ENCODE results near the gene ROM1.

The ROM1 gene

DNA sequence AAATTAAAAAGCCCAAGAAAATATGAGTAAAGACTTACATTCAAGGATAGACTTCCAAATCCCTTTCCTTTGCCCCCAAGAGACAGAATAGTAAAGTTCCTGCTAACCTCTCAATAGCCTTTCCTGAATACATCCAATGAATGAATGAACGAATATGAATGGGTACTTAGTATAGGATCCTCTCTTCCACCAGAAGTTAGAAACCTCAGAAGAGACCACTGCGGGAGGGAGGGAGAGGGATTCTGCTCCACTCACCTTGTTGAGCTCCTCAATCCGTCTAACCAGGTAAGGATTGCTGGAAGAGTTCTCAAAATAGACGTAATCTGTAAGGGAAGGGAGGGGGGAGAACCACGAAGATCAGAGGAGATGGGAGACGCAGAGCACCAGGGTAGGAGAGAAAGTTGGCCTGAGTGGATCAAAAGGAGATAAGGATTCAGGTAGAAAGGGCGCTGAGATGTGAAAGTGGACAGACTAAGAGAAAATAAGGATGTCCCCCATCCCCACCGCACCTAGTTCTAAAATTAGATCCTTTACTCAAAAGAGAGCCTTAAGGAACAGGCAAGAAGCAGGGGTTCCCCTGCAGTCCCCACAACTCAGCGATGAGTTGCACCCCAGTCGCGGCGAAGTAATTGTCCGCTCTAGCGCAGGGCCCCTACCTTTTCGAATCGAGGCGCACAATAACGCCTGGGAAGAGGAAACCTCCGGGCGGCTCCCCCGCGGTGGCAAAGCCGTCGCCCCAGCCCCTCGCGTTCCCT is 12.5 kb upstream of the ROM1 start:
- Histone ChIP-seq H3K27me3 (ENCODE audit: control insufficient read depth, insufficient read depth, low read length, poor library complexity, severe bottlenecking) (peaks cover 18% of the 10 kb centered on the region), H3K36me3 (ENCODE audit: control insufficient read depth, insufficient read depth, low read length) (peaks cover 25% of the 10 kb centered on the region), H3K4me1 (ENCODE audit: control insufficient read depth, insufficient read depth, low read length) (peaks cover 30% of the 10 kb centered on the region), H3K27ac (ENCODE audit: insufficient read depth, low read depth, low read length, poor library complexity, severe bottlenecking) (peak overlapping the region; percentile 84), H3K9me3 (ENCODE audit: control insufficient read depth, low read length) (no peaks in the 10 kb centered on the region), H3K4me3 (ENCODE audit: insufficient read depth, low read depth, low read length) (peak overlapping the region; percentile 98)
- 1 to 3% methylated on average over 26 of the region's 26 CpGs for WGBS, 2 experiments

DNA sequence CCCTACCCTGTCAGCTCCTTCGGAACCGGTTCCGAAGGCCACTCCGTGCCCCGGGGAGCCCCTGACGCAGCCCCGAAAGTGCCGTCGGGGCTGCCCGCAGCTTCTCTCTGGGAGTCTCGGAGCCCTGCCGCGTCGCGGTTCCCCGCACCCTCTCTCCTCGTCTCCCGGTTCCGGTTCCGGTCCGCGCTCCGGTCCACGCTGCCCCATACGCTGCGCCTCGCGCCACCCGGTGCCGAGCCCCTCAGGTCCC is 12.0 kb upstream of the ROM1 start:
- H3K27me3 ChIP-seq (ENCODE audit: control insufficient read depth, insufficient read depth, low read length, poor library complexity, severe bottlenecking) = peaks cover 18% of the 10 kb centered on the region
- H3K9me3 ChIP-seq (ENCODE audit: control insufficient read depth, low read length) = no peaks in the 10 kb centered on the region
- H3K36me3 ChIP-seq (ENCODE audit: control insufficient read depth, insufficient read depth, low read length) = peaks cover 20% of the 10 kb centered on the region
- peaks cover 30% of the 10 kb centered on the region for H3K4me1 ChIP-seq (ENCODE audit: control insufficient read depth, insufficient read depth, low read length)
- peak overlapping the region; percentile 98 for H3K4me3 ChIP-seq (ENCODE audit: insufficient read depth, low read depth, low read length)
- H3K27ac ChIP-seq (ENCODE audit: insufficient read depth, low read depth, low read length, poor library complexity, severe bottlenecking) = peak overlapping the region; percentile 84
- 0% methylated on average over 30 of the region's 30 CpGs for WGBS, 2 experiments

- Histone ChIP-seq H3K4me1 (ENCODE audit: control insufficient read depth, insufficient read depth, low read length) (peaks cover 30% of the 10 kb centered on the region), H3K9me3 (ENCODE audit: control insufficient read depth, low read length) (no peaks in the 10 kb centered on the region), H3K4me3 (ENCODE audit: insufficient read depth, low read depth, low read length) (peak within 1 kb of the TSS; percentile 98), H3K27me3 (ENCODE audit: control insufficient read depth, insufficient read depth, low read length, poor library complexity, severe bottlenecking) (peaks cover 18% of the 10 kb centered on the region), H3K27ac (ENCODE audit: insufficient read depth, low read depth, low read length, poor library complexity, severe bottlenecking) (peak within 1 kb of the TSS; percentile 84), H3K36me3 (ENCODE audit: control insufficient read depth, insufficient read depth, low read length) (peaks cover 15% of the 10 kb centered on the region)
- 0% methylated on average over 83 of the region's 83 CpGs for WGBS, 2 experiments
Observed at GRCh38 chr11:62601372-62602140, 11.5 kb upstream of the ROM1 start, which contains the start of gene MTA2. Gene MTA2, minus strand, starts transcription at chr11:62601865. Its CDS starts 415 bp downstream, at chr11:62601450.

GRCh38 chr11:62602141-62603071 is 10.7 kb upstream of the ROM1 start:
- H3K27me3 ChIP-seq (ENCODE audit: control insufficient read depth, insufficient read depth, low read length, poor library complexity, severe bottlenecking) = peaks cover 18% of the 10 kb centered on the region
- H3K9me3 ChIP-seq (ENCODE audit: control insufficient read depth, low read length) = no peaks in the 10 kb centered on the region
- peaks cover 13% of the 10 kb centered on the region for H3K36me3 ChIP-seq (ENCODE audit: control insufficient read depth, insufficient read depth, low read length)
- whole genome bisulfite sequencing, 2 experiments = 3% methylated on average over 96 of the region's 96 CpGs
- H3K27ac ChIP-seq (ENCODE audit: insufficient read depth, low read depth, low read length, poor library complexity, severe bottlenecking) = peak overlapping the region; percentile 78
- H3K4me1 ChIP-seq (ENCODE audit: control insufficient read depth, insufficient read depth, low read length) = peaks cover 30% of the 10 kb centered on the region
- peak overlapping the region; percentile 98 for H3K4me3 ChIP-seq (ENCODE audit: insufficient read depth, low read depth, low read length)

GRCh38 chr11:62603072-62603408 is 10.0 kb upstream of the ROM1 start:
- H3K27ac ChIP-seq (ENCODE audit: insufficient read depth, low read depth, low read length, poor library complexity, severe bottlenecking) = no peak overlapping the region
- peak overlapping the region; percentile 98 for H3K4me3 ChIP-seq (ENCODE audit: insufficient read depth, low read depth, low read length)
- H3K27me3 ChIP-seq (ENCODE audit: control insufficient read depth, insufficient read depth, low read length, poor library complexity, severe bottlenecking) = peaks cover 18% of the 10 kb centered on the region
- H3K9me3 ChIP-seq (ENCODE audit: control insufficient read depth, low read length) = no peaks in the 10 kb centered on the region
- H3K36me3 ChIP-seq (ENCODE audit: control insufficient read depth, insufficient read depth, low read length) = peaks cover 8% of the 10 kb centered on the region
- H3K4me1 ChIP-seq (ENCODE audit: control insufficient read depth, insufficient read depth, low read length) = peaks cover 30% of the 10 kb centered on the region
- WGBS, 2 experiments = 53 to 56% methylated on average over 13 of the region's 13 CpGs

DNA sequence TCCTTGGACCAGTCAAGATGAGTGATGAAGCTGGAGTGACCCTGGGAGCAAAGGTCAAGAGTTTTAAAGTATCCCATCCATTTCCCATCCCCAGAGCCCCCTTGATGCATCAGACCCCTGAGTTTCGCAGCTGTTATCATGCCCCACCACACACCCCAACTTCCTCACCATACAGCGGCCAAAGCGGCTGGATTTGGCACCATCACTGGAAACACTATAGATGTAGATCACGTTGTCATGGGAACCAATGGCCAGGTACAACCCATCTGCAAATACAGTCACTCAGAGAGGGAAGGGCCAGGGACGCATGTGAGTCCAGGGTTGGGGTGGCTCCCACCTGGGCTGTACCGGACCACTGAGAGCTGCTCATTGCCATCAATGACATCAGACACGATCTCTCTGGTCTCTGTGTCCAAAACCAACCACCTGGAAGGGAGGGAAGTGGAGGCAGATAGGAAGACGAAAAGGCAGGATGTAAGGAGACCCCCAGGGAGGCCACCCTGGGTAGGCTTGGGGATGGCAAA is 9.2 kb upstream of the ROM1 start:
- peaks cover 30% of the 10 kb centered on the region for H3K4me1 ChIP-seq (ENCODE audit: control insufficient read depth, insufficient read depth, low read length)
- no peaks in the 10 kb centered on the region for H3K9me3 ChIP-seq (ENCODE audit: control insufficient read depth, low read length)
- 93 to 96% methylated on average over 8 of the region's 8 CpGs for WGBS, 2 experiments
- no peak overlapping the region for H3K27ac ChIP-seq (ENCODE audit: insufficient read depth, low read depth, low read length, poor library complexity, severe bottlenecking)
- H3K27me3 ChIP-seq (ENCODE audit: control insufficient read depth, insufficient read depth, low read length, poor library complexity, severe bottlenecking) = peaks cover 18% of the 10 kb centered on the region
- H3K4me3 ChIP-seq (ENCODE audit: insufficient read depth, low read depth, low read length) = no peak overlapping the region
- peaks cover under 1% of the 10 kb centered on the region for H3K36me3 ChIP-seq (ENCODE audit: control insufficient read depth, insufficient read depth, low read length)

- H3K36me3 ChIP-seq (ENCODE audit: control insufficient read depth, insufficient read depth, low read length) = no peaks in the 10 kb centered on the region
- H3K27me3 ChIP-seq (ENCODE audit: control insufficient read depth, insufficient read depth, low read length, poor library complexity, severe bottlenecking) = peaks cover 18% of the 10 kb centered on the region
- 53 to 54% methylated on average over 13 of the region's 13 CpGs for WGBS, 2 experiments
- H3K9me3 ChIP-seq (ENCODE audit: control insufficient read depth, low read length) = no peaks in the 10 kb centered on the region
- peaks cover 24% of the 10 kb centered on the region for H3K4me1 ChIP-seq (ENCODE audit: control insufficient read depth, insufficient read depth, low read length)
- no peak overlapping the region for H3K4me3 ChIP-seq (ENCODE audit: insufficient read depth, low read depth, low read length)
- no peak overlapping the region for H3K27ac ChIP-seq (ENCODE audit: insufficient read depth, low read depth, low read length, poor library complexity, severe bottlenecking)
Observed at GRCh38 chr11:62604460-62605120, 8.5 kb upstream of the ROM1 start.

DNA sequence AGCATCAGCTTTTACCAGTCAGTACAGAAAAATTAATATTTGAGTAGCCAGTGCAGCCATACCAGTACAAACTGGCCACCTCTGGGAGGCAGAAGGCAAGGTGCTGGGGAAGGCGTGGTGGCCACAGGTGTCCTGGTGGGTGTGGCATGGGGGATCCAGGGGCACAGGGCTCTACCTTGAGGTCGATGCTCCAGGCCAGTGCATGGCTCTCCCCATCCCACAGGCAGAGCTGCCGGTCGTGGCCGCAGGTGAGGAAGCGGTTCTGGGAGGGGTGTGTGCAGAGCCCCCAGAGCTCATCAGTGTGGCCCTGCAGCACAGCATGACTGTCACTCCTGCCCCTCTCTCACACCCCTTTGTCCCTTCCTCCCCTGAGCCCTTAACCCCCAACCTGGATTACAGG is 7.6 kb upstream of the ROM1 start:
- H3K36me3 ChIP-seq (ENCODE audit: control insufficient read depth, insufficient read depth, low read length) = no peaks in the 10 kb centered on the region
- H3K4me1 ChIP-seq (ENCODE audit: control insufficient read depth, insufficient read depth, low read length) = peaks cover 16% of the 10 kb centered on the region
- peaks cover 18% of the 10 kb centered on the region for H3K27me3 ChIP-seq (ENCODE audit: control insufficient read depth, insufficient read depth, low read length, poor library complexity, severe bottlenecking)
- H3K9me3 ChIP-seq (ENCODE audit: control insufficient read depth, low read length) = no peaks in the 10 kb centered on the region
- WGBS, 2 experiments = 92 to 94% methylated on average over 6 of the region's 6 CpGs
- no peak overlapping the region for H3K27ac ChIP-seq (ENCODE audit: insufficient read depth, low read depth, low read length, poor library complexity, severe bottlenecking)
- no peak overlapping the region for H3K4me3 ChIP-seq (ENCODE audit: insufficient read depth, low read depth, low read length)

DNA sequence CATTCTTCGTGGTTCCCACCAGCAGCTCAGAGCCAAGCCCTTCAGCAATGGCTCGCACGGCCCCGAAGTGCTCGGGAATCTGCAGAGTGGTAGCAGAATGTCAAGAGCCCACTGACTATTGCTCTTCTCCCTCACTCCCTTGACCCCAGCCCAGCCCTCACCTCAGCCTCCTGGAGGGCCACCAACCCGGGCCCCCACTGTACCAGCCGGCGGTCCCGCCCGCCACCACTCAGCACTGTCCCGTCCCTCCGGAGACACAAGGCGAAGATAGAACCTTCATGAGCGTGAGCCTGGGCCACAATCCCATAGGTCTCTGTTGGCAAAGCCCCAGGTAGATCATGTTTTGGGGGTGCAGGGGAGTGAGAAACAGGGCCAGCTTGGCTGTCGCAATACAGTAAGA is 7.2 kb upstream of the ROM1 start:
- H3K27me3 ChIP-seq (ENCODE audit: control insufficient read depth, insufficient read depth, low read length, poor library complexity, severe bottlenecking) = peaks cover 18% of the 10 kb centered on the region
- no peak overlapping the region for H3K27ac ChIP-seq (ENCODE audit: insufficient read depth, low read depth, low read length, poor library complexity, severe bottlenecking)
- H3K9me3 ChIP-seq (ENCODE audit: control insufficient read depth, low read length) = no peaks in the 10 kb centered on the region
- no peak overlapping the region for H3K4me3 ChIP-seq (ENCODE audit: insufficient read depth, low read depth, low read length)
- H3K4me1 ChIP-seq (ENCODE audit: control insufficient read depth, insufficient read depth, low read length) = peaks cover 16% of the 10 kb centered on the region
- WGBS, 2 experiments = 91 to 94% methylated on average over 15 of the region's 15 CpGs
- H3K36me3 ChIP-seq (ENCODE audit: control insufficient read depth, insufficient read depth, low read length) = no peaks in the 10 kb centered on the region
